Measurements from ENCODE around the gene UXT. TPM values are rescaled to one million over a fixed set of nuclear protein-coding genes. Genes with fewer than 3 reads are reported as not detected.

UXT gene, protein sequence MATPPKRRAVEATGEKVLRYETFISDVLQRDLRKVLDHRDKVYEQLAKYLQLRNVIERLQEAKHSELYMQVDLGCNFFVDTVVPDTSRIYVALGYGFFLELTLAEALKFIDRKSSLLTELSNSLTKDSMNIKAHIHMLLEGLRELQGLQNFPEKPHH
- total RNA-seq: 100 to 1,000 TPM; 206 to 222 TPM

DNA sequence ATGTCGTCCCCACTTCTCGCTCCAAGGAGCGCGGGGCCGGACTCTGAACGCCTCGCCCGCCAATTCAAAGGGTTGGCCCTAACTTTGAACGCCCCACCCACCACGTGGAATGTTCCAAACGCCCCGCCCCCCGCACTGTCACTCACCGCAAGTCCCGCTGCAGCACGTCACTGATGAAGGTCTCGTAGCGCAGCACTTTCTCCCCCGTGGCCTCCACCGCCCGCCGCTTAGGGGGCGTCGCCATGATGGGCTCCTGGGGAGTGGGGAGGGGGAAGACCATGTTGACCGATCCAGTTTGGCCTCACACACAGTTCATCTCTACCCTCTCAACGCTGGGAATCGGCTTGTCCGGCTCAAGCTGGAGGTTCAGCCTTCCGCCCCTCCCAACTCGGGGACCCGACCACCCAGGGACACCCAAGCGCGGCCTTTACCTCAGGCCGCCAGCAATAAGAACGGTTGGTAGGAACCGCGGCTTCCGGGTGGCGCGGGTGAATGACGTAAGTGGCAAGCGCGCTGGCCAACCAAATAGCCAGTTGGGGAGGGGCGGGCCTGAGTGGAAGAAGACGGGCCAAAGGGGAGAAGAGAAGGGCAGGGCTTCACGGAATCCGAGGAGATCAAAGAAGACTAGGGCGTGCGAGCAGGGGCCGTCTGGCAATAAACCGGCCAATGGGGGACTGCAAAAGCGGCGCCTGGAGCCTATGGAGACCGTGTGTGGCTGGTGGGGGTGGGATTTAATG lies at the start of gene UXT:
TSS of gene UXT (minus strand) at position 497 of the 737 bp plus-strand sequence. CDS start at position 244, 253 bp downstream.

DNA sequence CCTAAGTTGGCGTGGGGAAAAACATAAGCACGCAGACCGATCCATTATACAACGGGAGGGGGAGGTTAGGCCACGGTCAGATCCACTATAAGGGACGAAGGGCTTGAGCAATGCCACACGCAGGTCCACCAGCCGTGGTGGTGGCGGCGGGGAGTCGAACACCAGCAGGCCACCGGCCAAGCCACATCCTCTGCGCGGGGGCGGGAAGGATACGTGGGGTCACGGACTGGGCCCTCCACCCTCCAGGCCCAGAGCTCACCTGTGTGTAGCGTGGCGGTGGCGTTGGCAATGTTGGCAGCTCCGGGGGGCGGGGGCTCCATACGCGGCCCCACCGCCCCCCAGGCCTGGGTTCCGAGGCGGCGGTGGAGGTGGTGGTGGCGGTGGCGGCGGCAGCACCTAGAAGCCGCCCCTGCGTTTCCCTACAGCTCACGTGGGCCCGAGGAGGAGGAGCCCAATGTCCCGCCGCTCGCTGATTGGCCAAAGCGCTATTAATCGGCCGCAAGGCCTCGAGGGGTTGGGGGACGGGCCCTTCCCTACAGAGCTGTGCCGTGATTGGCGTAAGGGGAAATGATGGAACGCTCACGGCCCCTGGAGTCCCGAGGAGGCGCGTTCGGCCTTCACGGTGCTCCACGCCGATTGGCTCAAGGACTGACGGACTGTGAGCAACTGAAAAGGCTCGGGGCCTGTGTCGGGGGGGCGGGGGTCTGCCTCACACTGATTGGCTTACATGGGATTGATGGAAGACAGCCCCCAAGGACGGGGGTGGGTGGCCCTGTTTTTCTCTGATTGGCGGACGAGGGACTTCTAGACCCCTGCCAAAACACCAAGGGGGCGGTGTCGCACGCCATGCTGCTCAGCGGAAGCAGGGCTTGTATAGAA lies 8.6 kb downstream of the UXT start, which contains the start of gene ELK1:
TSS of gene ELK1 (minus strand) at position 400 of the 879 bp plus-strand sequence. CDS start 9,122 bp downstream, outside the sequence.

DNA sequence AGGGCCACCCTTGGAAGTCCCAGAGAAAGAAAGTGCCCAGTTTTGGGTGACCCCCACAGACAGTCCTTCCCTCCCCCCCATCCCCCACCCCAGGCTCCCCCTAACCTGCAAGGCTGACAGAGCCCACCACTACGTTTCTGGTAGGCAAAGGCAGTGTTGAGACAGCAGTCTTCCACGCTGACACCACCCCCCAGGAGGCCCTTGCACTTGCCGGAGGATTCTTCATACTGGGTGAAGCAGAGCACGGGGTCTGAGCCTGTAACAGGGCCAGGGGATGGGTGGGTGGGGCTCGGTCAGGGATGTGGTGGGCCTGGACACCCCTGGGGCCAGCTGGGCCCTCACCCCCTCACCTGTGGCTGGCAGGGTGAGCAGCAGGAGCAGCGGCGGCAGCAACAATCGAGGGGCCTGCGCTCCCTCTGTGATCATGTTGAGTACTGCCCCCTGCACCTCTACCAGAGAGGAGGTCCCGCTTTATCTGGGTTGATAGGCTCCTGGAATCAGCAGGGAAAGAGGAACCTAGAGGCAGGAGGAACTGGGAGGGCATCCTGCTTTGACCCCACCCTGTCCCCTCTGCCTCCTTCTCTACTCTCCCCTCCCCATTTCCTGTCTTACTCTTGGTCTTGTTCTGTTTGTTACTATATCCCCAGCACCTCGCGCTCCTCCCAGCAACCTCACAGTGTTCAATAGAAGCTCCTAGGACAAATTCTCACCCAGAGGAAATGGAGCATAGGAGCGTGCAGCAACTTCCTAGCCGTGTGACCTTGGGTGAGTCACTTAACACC lies 29.4 kb downstream of the UXT start, which contains the start of gene CFP:
TSS of gene CFP (minus strand) at position 512 of the 782 bp plus-strand sequence. CDS start at position 426, 86 bp downstream.

DNA sequence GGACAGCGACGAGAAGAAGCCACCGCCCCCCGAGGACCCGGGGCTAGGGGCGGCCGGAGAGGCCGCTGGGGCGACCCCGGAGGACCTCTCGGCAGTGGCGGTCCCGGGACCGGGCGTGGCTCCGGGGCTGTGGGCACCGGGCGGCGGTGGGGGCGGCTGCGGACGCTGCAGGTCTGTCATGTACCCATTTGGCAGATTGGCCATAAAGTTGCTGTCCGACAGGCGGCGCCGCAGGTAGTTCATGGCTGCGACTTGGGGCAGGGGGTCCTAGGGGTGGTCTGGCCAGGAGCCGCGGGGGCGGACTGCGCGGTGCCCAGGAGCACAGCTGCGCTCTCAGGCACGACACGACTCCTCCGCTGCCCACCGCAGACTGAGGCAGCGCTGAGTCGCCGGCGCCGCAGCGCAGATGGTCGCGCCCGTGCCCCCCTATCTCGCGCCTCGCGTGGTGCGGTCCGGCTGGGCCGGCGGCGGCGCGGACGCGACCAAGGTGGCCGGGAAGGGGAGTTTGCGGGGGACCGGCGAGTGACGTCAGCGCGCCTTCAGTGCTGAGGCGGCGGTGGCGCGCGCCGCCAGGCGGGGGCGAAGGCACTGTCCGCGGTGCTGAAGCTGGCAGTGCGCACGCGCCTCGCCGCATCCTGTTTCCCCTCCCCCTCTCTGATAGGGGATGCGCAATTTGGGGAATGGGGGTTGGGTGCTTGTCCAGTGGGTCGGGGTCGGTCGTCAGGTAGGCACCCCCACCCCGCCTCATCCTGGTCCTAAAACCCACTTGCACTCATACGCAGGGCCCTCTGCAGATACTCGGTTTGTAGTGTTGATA lies 39.3 kb downstream of the UXT start, which contains the start of gene SYN1:
TSS of gene SYN1 (minus strand) at position 372 of the 817 bp plus-strand sequence. CDS start at position 243, 129 bp downstream.

Other genes starting within 250 kb of the UXT start
- gene ZNF41, start 176.0 kb downstream of the UXT start, total RNA-seq: 10 to 100 TPM; 13.4 to 14.4 TPM
- gene ARAF, start 98.0 kb downstream of the UXT start, total RNA-seq: 10 to 100 TPM; 71.6 to 84.7 TPM
- gene TIMP1, start 76.7 kb downstream of the UXT start, total RNA-seq: 100 to 1,000 TPM; 127 to 129 TPM
- gene SYN1, start 39.3 kb downstream of the UXT start, total RNA-seq: under 1 TPM; 0.72 to 0.88 TPM
- 10 to 100 TPM; 42.3 to 47.5 TPM for gene CFP, start 29.2 kb downstream of the UXT start, total RNA-seq
- 10 to 100 TPM; 59.8 to 63.6 TPM for gene ELK1, start 8.6 kb downstream of the UXT start, total RNA-seq
- 10 to 100 TPM in 1 of 2 experiments, 1 to 10 TPM in 1; 9.3 to 10.5 TPM for gene ZNF81, start 177.7 kb upstream of the UXT start, total RNA-seq